GM19240 (cell line): ENCODE data around the gene GARNL3.

Experiments used
- DNase-seq: peaks from one replicate; pipeline ENCODE4 v3.0.0; 2011; ENCODE audit warnings: low spot score; ENCODE audit not compliant: insufficient read length

The GARNL3 gene

GRCh38 chr9:127278372-127278771 is 13.8 kb downstream of the GARNL3 start:
- DNase-seq, result no peak

- no peak for DNase-seq
These were observed 15.2 kb downstream of the GARNL3 start for GRCh38 chr9:127279717-127280285.

GRCh38 chr9:127280880-127281660 is 16.5 kb downstream of the GARNL3 start:
- no peak for DNase-seq

GRCh38 chr9:127281891-127282290 is 17.3 kb downstream of the GARNL3 start:
- no peak for DNase-seq

- no peak for DNase-seq
These were observed 18.0 kb downstream of the GARNL3 start for GRCh38 chr9:127282611-127283010.

- no peak for DNase-seq
These were observed 18.6 kb downstream of the GARNL3 start for GRCh38 chr9:127283135-127283534.

- DNase-seq, result no peak
These were observed 19.4 kb downstream of the GARNL3 start for GRCh38 chr9:127283917-127284497.

GRCh38 chr9:127285965-127286364 is 21.4 kb downstream of the GARNL3 start:
- no peak for DNase-seq

- DNase-seq, result no peak
These were observed 26.0 kb downstream of the GARNL3 start for GRCh38 chr9:127290561-127291065.

GRCh38 chr9:127291246-127291778 is 26.7 kb downstream of the GARNL3 start:
- DNase-seq, result no peak

- no peak for DNase-seq
These were observed 27.8 kb downstream of the GARNL3 start for GRCh38 chr9:127292415-127292814.

GRCh38 chr9:127293328-127293727 is 28.8 kb downstream of the GARNL3 start:
- DNase-seq, result no peak

- no peak for DNase-seq
These were observed 29.2 kb downstream of the GARNL3 start for GRCh38 chr9:127293767-127294166.

GRCh38 chr9:127295005-127295404 is 30.4 kb downstream of the GARNL3 start:
- DNase-seq, result no peak

- no peak for DNase-seq
These were observed 36.4 kb downstream of the GARNL3 start for GRCh38 chr9:127300886-127301447.

GRCh38 chr9:127303830-127304229 is 39.3 kb downstream of the GARNL3 start:
- no peak for DNase-seq

- no peak for DNase-seq
These were observed 40.7 kb downstream of the GARNL3 start for GRCh38 chr9:127305206-127305837.

- no peak for DNase-seq
These were observed 41.3 kb downstream of the GARNL3 start for GRCh38 chr9:127305838-127306226.

GRCh38 chr9:127307802-127308201 is 43.2 kb downstream of the GARNL3 start:
- no peak for DNase-seq

- DNase-seq, result no peak
These were observed 44.3 kb downstream of the GARNL3 start for GRCh38 chr9:127308652-127309434.

GRCh38 chr9:127309715-127310114 is 45.1 kb downstream of the GARNL3 start:
- no peak for DNase-seq
